Activated T-cell treated with anti-CD3 and anti-CD28 coated beads for 4 hours (primary cell): ENCODE results near the gene ASMT.
"Not testable (repeated sequence)": the region's sequence is repeated elsewhere in the genome, so short reads cannot be mapped to it uniquely, and the experiment has no call there.

ENCODE experiments used
- DNase-seq: peaks from one replicate; pipeline ENCODE4 v3.0.0-alpha.2; 2020

ASMT gene, protein sequence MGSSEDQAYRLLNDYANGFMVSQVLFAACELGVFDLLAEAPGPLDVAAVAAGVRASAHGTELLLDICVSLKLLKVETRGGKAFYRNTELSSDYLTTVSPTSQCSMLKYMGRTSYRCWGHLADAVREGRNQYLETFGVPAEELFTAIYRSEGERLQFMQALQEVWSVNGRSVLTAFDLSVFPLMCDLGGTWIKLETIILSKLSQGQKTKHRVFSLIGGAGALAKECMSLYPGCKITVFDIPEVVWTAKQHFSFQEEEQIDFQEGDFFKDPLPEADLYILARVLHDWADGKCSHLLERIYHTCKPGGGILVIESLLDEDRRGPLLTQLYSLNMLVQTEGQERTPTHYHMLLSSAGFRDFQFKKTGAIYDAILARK

DNA sequence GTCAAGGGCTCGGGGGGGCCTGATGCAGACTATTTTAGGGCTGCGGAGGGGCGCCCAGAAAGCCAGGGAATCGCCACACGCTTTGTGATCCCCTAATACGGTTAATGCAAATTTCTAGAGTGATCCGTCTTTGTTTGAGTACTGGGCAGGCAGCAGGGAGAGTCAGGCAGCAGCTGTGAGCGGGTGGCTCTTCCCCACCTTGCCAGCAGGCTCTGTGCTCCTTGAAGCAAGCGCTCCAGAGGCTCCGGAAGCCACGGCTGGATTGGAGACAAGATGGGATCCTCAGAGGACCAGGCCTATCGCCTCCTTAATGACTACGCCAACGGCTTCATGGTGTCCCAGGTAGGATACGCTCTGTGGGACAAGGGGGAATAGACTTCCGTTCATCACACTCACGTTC lies at the start of gene ASMT:
TSS of gene ASMT (plus strand) at position 133 of the 400 bp plus-strand sequence. CDS start at position 274, 141 bp downstream.
- no peak for DNase-seq

DNA sequence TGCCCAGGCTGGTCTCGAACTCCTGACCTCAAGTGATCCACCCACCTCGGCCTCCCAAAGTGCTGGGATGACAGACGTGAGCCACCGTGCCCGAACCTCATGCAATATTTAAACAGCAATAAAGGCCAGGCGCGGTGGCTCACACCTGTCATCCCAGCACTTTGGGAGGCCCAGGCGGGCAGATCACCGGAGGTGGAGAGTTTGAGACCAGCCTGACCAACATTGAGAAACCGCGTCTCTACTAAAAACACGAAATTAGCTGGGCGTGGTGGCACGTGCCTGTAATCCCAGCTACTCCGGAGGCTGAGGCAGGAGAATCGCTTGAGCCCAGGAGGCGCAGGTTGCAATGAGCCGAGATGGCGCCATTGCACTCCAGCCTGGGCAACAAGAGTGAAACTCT lies 40.7 kb upstream of the ASMT start:
- not testable (repeated sequence) for DNase-seq

DNA sequence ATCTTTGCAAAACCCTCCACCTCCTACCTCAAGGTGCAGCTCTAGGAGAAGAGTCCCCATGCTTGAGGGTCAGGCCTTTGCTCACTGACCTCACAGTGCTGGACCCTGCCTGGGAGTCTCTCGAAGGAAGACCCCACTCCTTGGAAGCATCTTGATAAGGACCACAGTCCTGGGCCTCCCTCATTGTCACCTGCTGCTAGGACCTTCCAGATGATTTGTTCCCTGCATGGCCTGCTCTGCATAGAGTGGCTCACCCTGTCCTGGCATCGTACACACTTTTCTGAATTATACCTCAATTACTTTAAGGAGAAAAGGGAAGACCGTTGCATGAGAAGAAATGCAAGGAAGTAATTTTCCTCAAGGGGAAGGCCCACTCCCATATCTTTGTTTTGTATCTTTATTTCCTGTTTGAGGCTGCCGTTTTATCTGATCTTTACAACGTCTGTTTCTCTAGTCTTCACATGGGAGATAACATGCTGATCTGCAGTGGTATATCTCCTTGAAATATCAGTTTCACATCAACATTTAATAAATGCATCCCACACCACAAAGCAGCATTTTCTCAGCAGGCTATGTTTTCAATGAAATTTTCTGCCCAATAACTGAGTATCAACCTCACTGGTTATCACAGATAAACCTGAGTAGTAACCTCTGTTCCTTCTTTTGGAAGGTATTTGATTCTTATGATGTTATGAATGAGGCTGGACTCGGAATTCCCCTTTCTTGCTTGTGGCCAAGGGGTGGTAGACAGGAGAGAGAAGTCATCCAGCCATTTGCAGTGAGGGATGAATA lies 38.5 kb upstream of the ASMT start:
- no peak for DNase-seq

DNA sequence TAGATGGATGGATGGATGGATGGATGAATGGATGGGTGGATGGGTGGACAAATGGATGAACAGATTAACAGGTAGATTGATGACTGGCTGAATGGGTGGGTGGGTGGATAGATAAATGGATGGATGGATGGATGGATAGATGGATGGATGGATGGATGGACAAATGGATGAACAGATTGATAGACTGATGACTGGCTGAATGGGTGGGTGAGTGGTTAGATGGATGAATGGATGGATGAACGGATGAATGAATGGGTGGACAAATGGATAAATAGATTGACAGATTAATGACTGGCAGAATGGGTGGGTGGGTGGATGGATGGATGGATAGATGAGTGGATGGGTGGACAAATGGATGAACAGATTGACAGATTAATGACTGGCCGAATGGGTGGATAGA lies 37.0 kb upstream of the ASMT start:
- DNase-seq, result no peak

DNA sequence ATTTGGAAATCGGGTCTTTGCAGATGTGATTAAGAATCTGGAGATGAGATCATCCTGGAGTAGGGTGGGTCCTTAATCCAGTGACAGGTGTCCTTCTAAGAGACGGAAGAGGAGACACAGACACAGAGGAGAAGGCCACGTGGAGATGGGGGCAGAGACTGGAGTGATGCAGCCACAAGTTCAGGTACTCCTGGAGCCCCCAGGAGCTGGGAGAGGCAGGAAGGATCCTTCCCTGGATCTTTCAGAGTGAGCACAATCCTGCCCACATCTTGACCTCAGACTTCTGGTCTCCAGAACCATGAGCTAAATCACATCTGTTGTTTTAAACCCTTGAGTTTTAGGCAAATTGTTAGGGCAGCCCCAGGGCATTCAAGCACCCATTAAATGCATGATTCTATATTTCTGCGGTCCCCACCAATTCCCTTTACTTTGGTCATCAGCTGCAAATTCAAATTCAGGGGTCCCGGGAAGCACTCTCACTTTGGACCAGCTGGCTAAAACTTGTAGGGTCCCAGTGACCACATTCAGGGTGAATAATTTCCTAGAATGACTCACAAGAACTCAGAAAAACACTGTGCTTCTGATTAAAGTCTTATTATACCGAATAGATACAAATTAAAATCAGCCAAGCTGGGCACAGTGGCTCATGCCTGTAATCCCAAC lies 36.2 kb upstream of the ASMT start:
- no peak for DNase-seq

DNA sequence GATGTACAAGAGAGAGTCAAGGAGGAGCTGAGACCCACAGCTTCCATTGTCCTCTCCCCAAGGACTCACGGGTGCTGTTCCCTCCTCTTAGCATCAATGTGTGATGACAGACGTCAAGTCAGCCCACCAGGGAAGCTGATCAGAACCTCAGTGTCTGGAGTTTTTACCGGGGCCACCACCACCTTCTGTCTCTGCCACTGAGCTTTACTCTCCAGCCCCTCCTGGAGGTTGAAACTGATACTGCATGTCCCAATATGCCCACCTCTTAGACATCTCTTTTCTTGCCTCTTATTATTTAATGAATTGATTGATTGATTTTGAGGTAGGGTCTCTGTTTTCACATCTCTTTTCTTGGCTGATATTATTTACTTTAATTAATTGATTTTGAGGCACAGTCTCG lies 33.7 kb upstream of the ASMT start:
- peak; percentile 68 for DNase-seq

DNA sequence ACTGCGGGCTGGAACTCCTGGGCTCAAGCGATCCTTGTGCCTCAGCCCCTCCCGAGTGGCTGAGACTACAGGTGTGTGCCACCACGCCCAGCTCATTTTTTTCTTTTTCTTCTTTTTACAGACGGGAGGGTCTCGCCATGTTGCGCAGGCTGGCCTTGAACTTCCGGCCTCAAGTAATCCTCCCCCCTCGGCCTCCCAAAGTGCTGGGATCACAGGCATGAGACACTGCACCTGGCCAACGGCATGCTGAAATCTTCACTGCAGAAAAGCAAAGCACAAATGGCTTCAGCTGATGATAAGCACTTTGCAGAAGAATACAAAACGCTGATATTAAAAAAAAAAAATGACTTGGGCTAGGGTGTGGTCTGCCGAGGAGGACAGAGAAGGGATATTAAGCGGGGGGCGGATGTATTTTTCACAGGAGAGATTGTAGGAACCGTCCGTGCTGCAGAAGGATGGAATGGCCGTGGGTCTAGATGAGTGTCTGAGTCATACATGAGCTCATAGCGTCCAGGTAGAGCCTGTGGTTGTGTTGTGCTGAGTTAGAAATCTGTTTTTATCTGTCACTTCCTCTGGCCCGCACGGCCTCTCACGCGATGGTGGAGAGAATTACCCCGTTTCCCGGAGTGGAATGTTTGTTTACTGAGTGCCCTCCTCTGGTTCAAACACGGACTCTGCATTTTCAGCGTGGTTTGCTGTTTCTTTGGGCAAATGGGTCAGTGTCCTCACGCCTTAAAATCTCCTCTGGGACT lies 32.0 kb upstream of the ASMT start:
- DNase-seq, result peak; percentile 37

DNA sequence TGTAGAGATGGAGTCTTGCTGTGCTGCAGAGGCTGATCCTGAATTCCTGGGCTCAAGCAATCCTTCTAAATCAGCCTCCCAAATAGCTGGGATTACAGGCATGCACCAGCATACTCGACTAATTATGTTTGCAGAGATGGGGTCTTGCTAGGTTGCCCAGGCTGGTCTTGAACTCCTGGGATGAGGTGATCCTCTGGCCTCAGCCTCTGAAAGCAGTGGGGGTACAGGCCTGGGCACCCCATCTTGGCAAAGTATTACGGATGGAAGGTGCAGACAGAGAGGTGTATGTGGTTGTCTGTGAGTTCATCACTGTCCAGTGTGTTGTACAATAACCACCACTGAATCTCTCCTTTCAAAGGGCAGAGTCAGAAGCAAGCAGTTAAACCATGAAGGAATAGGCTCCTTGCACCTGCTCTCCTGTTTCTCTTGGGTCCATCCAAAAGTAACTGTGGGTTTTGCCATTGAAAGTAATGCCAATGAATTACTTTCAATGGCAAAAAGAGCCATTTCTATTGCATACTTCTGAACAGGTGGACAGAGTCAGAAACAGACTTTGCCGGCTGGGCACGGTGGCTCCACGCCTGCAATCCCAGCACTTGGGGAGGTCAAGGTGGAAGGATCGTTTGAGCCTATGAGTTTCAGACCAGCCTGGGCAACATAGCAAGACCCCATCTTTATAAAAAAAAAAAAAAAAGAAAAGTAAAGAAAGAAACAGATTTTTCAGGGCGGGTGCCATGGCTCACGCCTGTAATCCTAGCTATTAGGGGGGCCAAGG lies 30.4 kb upstream of the ASMT start:
- no peak for DNase-seq

DNA sequence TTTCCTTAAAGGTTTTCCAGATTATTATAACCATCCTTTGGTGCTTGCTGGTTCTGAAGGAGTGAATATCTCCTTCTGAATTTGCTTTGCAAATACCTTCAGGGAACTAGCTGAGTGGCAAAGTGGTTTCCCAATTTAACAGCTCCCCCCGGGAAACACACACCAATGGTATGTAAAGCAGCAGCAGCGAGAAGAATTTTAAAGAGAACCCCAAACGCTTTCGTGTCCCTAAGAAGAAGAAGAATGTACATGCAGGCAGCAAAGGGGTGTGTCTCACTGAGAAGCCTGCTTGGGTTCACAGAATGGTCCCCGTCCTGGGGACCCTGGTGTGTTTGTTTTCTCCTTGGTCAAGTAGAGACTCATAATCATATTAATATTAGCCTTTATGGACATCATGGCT lies 27.7 kb upstream of the ASMT start:
- DNase-seq, result no peak

DNA sequence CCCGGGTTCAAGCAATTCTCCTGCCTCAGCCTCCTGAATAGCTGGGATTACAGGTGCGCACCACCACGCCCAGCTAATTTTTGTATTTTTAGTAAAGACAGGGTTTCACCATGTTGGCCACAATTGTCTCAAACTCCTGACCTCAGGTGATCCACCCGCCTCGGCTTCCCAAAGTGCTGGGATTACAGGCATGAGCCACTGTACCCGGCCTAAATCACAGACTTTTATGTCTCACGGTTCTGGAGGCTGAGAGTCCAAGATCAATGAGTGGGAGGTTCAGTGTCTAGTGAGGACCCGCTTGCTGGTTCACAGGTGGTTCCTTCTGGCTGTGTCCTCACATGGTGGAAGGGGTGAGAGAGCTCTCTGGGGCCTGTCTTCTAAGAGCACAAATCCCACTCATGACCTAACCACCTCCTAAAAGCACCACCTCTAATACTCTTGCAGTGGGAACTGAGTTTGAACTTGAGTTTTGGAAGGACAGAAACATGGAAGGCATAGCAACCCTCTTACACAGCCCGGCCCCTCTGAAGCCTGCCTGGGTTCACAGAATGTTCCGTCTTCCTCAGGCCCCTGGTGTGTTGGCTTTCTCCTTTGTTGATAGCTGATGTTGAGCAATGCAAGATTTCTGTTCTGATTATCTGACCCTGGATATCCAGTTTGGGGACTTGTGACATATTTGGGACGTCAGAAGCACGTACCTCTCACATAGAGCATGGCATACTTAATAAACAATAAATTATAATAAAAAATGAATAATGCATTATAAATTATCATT lies 25.3 kb upstream of the ASMT start:
- no peak for DNase-seq

DNA sequence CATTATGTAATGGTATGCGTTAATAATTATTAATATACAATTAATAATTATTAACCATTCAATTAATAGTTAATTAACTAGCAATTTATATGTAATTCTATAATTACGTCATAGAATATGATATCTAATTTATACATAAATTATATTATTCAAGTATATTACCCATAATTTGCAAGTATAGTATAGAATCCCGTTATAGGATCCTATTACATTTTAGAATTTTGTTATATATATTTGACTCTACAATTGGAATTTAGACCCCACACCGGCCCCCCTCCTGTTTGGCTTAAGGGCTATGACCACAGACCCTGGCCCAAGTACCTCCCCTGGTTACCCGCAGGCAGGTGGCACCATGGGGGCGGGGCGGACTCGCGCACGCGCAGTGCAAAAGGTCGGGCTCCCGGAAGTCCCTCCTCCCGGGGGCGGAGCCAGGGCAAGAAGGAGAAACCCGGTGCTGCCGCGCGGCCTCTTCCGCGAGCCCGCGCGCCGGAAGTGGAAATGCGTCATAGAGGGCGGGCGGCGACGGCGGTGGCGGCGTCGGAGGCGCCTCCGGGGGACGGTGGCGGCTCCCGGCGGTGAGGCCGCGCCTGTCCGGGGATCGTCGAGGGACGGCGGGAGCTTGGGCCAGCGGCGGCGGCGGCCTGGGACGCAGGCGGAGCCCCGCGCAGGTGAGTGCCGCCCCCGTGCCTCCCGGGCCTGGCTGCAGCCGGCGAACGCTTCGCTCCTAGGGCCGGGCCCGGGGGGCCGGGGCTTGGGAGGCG lies 23.6 kb upstream of the ASMT start, which contains the start of gene AKAP17A:
TSS of gene AKAP17A (plus strand) at position 503 of the 761 bp plus-strand sequence. CDS start 1,859 bp downstream, outside the sequence.
- peak; percentile 100 for DNase-seq

DNA sequence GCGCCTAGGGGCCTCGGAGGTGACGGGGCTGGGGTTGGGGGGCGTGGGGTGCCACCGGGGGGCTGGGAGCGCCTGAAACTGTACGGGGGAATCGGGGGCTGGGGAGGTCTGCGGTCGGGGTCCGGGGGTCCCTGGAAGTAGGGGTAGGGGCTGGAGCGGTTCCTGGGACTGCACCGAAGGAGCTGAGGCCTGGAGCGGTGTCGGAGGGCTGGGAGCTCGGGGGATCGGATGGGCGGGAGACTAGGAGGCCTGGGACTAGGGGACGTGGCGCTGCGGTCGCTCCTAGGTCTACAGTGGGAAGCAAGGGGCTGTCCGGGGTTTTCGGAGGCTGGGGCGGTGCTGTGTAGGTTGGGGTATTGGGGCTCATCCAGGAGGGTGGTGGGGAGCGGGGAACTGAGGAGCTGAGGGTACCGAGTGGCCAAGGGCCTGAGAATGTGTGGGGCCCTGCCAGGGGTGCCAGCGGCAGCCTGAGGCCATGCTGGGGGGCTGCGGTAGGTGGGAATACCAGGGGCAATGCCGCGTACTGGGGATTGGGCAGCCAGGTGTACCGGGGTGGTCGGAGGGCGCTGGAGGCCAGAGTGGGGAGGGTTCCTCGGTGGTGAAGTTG lies 22.9 kb upstream of the ASMT start:
- DNase-seq, result no peak

DNA sequence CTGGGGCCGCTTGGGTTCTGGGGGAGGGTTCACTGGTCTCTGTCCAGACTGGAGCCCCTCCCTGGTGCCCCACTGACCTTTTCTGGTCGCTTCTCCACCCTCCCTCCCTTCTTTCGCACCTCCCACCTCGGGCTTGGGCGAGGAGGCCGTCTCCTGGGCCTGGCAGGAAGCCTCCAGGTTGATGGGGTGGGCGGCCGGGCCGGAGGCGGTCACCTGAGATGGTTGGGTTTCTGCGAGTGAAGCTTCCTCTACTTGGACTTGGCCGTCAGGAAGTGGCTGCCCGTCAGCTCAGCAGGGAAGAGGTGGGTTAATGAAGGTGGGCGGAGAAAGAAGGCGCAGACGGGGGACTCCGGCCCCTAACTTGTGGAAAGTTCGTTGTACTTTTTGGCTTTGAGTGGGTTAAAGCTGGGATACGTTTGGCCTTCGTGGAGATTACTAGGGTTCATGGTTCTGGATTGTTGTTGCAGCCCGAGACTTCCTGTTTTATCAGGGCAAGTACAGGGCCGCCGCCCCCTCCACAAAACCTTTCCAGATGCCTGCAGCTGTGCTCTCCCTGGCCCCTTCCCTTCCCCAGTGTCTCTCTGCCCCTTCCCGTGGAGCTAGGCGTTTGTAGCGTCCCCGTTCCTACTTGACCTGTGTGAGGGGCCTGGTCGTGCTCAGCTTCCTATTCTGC lies 22.3 kb upstream of the ASMT start:
- no peak for DNase-seq

DNA sequence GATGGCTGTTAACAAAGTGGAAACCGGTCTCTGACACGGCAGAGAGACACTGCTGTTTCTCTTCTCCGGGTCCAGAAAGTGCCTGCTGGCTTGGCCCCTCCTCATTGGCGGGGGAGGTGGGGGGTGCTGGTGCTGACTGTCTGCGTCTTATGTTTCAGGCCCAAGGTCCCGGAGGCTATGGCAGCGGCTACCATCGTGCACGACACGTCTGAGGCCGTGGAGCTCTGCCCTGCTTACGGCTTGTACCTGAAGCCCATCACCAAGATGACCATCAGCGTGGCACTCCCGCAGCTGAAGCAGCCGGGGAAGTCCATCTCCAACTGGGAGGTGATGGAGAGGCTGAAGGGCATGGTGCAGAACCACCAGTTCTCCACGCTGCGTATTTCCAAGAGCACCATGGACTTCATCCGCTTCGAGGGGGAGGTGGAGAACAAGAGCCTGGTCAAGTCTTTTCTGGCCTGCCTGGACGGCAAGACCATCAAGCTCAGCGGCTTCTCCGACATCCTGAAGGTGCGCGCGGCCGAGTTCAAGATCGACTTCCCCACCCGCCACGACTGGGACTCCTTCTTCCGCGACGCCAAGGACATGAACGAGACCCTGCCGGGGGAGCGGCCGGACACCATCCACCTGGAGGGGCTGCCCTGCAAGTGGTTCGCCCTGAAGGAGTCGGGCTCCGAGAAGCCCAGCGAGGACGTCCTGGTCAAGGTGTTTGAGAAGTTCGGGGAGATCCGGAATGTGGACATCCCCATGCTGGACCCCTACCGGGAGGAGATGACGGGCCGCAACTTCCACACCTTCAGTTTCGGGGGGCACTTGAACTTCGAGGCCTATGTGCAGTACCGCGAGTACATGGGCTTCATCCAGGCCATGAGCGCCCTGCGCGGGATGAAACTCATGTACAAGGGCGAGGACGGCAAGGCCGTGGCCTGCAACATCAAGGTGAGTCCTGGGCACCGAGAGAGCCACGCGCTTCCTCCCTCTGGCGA lies 21.3 kb upstream of the ASMT start:
- no peak for DNase-seq

DNA sequence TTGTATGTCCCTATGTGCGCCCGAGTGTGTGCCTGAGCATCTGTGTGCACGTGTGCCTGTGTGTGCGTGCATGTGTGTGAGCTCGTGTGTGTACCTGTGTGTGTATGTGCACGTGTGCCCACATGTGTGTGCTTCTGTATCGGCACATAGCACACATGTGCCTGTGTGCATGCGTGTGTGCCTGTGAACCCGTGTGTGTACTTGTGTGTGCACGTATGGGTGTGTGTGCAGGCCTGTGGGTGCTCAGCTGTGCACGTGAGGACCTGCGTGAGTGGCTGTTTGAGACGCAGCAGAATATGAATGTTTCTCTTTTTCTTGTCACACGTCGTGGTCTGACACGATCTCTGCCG lies 19.2 kb upstream of the ASMT start:
- DNase-seq, result no peak

DNA sequence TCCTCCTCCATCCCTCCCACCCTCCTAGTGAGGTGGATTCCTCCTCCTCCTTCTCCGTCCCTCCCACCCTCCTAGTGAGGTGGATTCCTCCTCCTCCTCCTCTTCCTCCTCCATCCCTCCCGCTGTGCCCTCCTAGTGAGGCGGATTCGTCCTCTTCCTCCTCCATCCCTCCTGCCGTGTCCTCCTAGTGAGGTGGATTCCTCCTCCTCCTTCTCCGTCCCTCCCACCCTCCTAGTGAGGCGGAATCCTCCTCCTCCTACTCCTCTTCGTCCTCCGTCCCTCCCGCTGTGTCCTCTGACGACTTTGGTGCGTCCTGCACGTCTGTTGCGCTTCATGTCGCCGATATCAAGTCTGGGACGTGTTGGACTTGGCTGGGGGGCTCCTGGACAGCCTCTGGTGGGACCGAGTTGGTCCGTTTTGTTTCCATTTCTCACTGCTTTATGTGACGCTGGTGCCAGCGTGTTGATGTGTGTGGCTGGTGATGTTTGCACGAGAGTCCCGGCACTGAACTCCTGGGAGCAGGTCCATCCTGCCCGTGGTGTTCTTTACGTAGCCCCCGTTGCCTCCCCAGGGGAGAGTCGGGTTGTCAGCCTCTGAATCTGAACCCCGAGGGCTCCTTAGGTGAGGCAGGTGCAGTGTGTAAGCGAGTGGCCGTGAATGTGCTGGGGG lies 18.0 kb upstream of the ASMT start:
- no peak for DNase-seq

DNA sequence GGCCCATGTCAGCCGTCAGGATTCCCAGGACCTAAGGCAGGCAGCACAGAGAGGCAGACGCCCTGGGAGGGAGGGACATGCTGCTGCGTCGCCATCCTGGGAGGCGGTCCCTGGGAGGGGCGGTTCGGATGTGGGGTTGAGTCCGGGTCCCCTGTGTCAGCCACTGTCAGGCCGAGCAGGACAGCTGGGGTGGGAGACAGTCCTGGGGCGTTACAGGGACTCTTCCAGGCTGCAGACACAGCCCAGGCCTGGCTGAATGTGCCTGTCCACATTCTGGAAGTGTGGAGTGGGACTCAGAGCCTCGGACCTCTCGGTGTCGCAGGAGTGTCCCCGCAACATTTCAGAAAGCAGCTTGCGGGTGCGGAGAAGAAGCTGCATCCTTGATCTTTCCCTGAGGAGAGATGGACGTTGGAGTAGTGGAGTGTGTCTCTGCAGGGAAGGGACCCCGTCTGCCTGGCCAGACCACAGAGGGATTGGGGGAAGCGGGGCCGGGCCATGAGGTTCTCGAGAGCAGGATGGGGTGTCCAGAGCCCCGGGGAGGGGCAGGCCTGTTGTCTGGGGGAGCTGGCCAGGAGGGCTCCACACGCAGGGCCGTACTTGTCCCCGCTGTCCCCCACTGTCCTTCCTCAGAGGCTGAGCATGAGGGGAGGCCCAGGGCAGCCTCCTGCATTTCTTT lies 17.4 kb upstream of the ASMT start:
- no peak for DNase-seq
